Breast epithelium (tissue), 3 donors: Measurements from ENCODE around the gene MAP3K3.

Experiments
- CTCF ChIP-seq, 3 donors: fragments of 450-650 bp; IDR thresholded peaks; one replicate each; pipeline ENCODE4 v1.5.1; 2016 to 2017; ENCODE audit warnings: antibody characterized with exemption in 3 of 3, mild to moderate bottlenecking in 3 of 3, moderate library complexity in 3 of 3
- POLR2A ChIP-seq: fragments of 450-650 bp; IDR thresholded peaks from one replicate; pipeline ENCODE4 v1.6.1; 2016; ENCODE audit warnings: antibody characterized with exemption, mild to moderate bottlenecking, moderate library complexity

- TF ChIP-seq POLR2A (no peak), CTCF (IDR thresholded peaks at IDR 0.05) (no peak)
These were observed 76.2 kb downstream of the MAP3K3 start for GRCh38 chr17:63698381-63698885.
